NOMO-1 treated with DMSO at 0.1 percent for 48 hours (cell line): Measurements from ENCODE around the gene MAP2K3.
"Not testable (repeated sequence)": the region's sequence is repeated elsewhere in the genome, so short reads cannot be mapped to it uniquely, and the experiment has no call there.

Source experiments
- DNase-seq: peaks from one replicate; lab custom pipeline; 2025; ENCODE audit not compliant: unreplicated experiment; lab: John Stamatoyannopoulos, UW

Gene MAP2K3

DNA sequence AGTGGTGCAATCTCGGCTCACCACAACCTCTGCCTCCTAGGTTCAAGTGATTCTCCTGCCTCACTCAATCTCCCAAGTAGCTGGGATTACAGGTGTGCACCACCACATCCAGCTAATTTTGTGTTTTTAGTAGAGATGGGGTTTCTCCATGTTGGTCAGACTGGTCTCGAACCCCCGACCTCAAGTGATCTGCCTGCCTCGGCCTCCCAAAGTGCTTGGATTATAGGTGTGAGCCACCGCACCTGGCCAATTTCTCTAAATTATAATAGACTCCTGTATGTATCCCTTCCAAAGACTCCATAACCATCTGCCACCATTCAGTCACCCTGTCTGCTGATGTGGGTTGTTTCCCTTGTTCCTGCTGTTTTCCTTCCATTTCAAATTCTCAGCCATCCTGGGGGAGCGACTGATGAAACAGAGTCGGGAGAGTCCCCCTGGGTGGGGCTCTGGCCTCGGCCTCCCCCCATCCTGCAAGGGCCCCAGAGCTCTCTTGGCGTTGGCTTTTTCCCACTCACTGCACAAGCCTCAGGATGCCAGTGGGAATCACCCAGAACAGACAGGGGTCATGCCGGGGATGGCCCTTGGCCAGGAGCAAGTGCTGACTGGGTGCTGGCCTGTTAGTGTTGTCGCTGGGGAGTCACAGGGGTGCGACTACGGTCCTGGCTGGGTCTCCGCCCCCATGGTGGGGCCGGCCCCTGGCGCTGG, 25.7 kb downstream of the MAP2K3 start:
- DNase-seq: not testable (repeated sequence)

DNA sequence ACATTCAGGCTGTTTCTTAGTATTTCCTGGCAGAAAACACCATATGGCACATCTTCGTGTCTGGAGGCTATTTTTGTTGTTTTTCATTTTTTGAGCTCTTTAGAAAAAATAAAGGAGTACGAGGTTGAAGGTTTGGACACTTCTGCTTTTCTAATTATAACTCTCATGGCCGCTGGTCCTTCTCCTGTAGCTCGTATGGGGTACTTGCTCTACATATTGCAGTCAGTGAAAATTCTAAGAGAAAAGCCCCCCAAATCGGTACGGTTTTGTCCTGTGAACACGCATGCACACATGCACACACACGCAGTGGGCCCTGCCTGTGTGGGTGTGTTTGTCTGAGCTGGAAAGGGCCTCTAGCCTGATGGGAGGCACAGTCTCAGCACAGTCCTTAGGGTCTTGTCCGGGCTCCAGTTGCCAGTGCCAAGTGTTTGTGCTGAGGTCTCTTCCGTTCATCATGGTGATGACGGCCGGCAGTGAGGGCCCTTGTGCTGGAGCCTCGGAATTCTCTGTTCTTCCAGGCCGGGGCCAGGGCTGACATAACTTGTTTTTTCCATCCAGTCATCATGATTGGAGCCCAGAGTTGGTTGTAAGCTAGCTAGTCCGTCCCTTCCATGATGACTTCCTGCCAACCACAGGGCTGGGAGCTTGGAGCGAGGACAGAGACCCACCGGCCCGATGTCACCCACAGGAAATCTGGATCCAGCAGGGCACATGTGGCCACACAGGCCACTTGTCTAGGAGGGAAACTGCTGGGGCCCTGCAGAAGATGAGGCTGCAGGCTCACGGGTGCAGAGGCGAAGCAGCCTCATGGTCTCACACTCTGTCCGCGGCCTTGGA, 26.5 kb downstream of the MAP2K3 start:
- peak; percentile 58 for DNase-seq

DNA sequence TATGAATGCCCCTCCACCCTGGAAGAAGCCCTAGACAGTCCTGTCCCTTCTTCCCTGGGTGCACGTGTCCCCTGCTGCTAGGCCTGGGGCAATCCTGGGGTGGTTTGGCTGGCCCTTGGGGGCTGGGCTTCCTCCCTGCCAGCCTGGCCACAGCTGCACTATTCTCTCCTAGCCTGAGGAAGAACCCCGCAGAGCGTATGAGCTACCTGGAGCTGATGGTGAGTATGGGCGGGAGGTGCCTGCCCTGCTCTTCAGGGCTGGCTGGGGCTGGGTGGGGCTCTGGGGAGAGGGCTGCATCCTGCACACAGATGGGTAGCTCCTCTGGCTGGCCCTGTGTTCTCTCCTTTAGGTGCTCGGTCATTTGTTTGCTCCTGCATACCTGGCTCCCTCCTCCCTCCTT, 28.8 kb downstream of the MAP2K3 start:
- DNase-seq: no peak

DNA sequence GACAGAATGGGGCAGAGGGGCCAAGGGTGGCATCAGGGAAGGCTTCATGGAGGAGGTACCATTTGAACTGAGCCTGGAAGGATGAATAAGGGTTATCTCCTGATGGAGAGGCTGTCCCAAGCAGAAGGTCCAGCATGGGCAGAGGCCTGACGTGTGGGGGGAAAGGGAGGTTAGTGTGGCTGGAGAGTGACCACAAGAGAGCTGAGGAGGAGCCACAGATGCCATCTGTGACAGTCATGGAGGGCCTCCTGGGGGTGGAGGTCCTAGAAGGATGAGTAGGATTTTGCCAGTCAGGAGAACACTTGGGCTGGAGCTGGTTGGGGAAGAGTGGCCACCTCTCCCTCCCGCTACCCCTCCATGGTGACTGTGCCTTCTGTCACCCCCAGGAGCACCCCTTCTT, 29.2 kb downstream of the MAP2K3 start:
- DNase-seq: not testable (repeated sequence)

DNA sequence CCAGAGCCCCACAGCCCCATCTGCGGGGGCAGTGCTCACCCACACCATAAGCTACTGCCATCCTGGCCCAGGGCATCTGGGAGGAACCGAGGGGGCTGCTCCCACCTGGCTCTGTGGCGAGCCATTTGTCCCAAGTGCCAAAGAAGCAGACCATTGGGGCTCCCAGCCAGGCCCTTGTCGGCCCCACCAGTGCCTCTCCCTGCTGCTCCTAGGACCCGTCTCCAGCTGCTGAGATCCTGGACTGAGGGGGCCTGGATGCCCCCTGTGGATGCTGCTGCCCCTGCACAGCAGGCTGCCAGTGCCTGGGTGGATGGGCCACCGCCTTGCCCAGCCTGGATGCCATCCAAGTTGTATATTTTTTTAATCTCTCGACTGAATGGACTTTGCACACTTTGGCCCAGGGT, 29.8 kb downstream of the MAP2K3 start:
- not testable (repeated sequence) for DNase-seq

DNA sequence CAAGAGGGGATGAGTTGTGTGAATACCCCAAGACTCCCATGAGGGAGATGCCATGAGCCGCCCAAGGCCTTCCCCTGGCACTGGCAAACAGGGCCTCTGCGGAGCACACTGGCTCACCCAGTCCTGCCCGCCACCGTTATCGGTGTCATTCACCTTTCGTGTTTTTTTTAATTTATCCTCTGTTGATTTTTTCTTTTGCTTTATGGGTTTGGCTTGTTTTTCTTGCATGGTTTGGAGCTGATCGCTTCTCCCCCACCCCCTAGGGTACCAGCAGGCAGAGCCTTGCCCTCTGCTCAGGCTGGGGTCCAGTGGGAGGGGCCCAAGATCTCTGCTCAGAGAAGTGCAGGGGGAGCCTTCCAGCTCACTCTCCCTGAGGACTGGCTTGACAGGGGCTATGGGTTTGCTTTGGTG, 30.2 kb downstream of the MAP2K3 start:
- not testable (repeated sequence) for DNase-seq

DNA sequence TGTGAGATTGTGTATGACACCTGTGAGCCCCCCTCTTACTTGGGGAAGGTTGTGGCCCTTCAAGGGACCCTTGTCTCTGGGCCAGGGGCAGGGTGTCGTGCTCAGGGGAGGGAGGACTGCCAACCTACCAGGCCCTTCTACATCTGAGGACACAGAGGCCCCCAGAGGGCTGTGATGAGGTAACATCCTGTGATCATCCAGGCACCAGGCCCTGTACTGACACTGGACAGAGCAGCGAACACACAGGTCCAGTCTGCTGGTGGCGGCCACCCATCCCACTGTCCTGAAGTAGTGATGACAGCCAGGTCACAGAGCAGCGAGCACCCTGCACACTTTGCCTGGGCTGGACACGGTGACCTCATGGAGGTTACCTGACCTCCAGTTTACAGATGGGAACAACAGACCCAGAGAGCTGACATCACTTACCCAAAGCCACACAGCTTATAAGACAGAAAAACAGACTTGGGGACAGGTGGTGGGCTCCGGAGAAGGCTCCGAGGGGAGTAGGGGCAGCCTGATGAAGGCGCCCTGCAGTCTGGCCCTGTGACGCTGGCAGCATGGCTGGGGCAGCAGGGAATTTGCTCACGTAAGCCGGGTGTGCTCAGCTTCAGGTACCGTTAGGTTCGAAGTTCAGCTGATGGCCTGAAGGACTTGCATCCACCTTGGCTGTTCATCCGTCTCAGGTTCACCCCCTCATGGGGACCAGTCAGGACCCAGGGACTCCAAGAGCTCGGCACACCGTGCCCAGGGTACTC, 30.9 kb downstream of the MAP2K3 start:
- not testable (repeated sequence) for DNase-seq

DNA sequence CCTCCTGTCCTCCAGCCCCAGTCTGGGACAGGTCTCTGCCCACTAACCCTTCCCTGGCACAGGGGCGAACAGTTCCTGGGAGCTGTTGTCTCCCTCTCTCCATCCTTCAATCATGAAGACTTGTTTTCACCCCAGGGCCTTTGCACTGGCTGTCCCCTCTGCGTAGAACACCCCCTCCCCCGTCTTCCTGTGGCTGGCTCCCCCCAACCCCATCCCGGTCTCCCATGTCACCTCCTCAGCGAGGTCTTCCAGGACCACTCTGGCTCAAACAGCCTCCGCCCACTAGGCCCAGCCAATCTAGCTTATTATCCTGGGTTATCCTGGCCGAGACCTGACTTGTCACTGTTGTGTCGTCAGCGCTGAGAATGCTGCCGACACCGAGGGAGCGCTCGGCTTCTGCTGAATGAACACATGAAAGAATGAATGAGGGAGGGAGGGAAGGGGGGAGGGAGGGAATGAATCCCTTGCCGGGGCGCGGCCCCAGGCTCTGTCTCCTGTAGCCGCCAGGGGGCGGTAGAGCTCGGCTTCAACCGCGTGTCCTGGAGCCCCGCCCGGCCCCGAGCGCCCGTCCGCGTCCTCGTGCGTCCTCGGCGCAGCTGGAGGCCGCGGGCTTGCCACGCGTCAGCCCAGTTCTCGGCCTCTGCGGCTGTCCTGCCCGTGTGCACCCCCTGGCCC, 31.8 kb downstream of the MAP2K3 start:
- DNase-seq: not testable (repeated sequence)

DNA sequence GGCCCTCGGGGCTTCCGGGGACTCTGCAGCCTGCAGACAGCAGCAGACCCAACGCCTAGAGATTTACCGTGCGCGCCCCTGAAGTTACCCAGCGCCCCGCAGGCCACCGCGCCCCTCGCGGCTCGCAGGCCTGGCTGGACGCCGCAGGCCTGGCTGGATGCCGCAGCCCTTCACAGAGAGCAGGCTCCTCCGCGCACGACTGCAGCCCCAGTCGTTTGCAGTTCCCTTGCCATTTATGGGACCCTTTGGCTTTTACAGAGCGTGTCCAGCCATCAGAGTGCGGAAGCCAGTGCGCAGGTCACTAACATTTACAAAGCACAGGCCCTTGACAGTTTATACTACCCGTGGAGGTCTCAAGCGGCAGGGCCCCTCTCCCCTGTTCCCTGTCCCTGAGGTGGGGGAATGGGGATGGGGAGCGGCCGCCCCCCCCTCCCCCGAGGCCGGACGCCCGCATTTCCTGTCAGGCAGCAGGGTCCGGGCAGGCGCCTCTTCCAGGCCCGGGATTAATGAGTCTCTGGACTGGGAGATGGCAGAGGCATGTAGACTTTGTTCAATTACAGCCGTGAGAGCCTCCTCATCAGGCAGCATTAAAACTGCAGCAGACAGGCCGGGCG, 32.5 kb downstream of the MAP2K3 start:
- not testable (repeated sequence) for DNase-seq

DNA sequence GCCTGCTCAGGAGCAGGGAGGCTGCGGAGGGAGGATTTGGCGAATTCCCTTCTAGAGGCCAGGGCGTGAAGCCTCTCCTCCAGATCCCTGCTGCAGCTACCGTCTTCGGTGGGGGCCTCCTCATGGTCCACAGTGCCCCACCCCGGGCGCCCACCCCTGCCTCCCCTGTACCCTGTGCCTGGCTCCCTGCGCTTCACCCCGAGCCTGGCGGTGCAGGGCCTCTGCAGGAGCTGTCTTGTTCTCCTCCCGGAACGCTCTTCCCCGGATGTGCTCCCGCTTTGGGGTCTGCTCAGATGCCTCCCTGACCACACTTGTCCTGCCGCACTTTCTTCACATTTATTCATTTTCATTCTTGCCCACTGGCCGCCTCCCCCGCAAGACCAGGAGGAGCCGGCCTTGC, 33.3 kb downstream of the MAP2K3 start:
- DNase-seq: not testable (repeated sequence)

DNA sequence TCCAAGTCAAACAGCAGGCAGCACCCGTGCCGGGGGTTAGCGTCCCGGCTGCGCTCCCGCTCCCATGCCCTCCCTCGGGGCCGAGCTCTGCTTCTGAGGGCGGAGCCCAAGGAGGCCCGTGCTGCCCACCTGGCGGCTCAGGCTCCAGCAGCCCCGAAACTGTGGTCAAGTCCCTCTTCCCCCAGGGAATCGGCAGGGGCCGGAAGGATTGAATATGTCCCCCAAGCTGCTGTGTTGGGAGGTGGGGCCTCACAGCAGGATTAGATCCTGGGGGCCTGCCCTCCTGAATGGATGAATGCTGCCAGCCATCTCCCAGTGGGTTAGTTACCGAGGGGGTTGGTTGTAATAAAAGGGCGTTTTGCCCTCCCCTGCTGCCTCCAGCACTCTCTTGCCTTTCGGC, 33.9 kb downstream of the MAP2K3 start:
- no peak for DNase-seq

DNA sequence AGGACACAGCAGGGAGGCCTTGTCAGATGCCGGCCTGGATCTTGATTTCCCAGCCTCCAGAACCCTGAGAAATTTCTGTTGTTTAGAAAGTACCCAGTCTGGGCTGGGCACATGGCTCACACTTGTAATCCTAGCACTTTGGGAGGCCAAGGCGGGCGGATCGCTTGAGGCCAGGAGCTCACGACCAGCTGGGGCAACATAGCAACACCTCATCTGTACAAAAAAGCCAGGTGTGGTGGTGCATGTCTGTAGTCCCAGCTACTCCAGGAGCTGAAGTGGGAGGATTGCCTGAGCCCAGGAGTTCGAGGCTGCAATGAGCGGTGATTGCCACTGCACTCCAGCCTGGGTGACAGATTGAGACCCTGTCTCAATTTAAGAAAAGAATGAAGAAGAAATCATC, 34.3 kb downstream of the MAP2K3 start:
- not testable (repeated sequence) for DNase-seq

DNA sequence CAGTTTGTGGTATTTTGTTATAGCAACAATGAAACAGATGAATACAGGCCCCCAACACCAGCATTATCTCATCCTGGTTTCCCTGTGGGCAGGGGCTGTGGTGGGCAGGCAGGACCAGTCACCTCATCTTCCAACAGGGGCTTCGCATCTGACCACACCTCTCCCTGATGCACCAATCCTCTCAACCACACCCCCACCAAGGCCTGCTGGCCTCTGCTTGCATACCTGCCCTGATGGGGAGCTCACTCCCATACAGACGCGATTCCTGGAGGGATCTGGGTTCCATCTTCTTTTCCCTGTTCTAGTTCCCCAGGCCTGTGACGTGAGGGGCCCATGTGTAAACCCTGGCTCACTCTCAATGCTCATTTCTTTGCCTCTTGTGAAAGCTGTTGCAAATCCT, 34.7 kb downstream of the MAP2K3 start:
- DNase-seq: not testable (repeated sequence)

DNA sequence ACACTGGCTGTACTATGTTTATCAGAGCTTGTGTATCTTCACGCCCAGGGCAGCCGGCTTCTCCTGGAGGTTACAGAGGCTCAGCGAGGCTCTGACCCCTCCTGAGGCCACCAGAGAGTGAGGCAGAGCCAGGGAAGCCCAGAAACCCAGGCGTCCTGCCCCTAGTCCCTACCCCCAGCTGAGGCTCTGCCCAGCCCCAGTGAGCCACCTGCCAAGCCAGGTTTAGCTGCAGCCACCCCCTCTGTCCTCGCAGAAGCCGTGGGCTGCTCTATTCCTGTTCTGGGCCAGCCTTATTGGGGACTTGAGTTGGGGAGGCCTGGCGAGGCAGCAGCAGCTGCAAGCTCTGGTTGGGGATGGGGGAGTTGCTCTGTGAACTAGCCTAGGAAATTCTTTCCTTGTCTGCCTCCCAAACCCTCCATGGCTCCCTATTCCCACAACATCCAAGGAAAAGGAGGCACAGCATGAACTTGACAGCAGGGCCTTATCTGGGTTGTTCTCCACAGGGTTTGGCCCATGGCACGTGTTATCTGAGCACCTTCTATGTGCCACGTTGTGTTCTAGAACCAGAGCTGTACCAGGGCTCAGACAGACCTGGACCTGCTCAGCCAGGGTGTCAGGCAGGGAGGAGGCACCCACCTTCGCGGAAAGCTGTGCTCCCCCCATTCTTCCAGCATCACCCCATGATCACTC, 35.3 kb downstream of the MAP2K3 start:
- DNase-seq: not testable (repeated sequence)

DNA sequence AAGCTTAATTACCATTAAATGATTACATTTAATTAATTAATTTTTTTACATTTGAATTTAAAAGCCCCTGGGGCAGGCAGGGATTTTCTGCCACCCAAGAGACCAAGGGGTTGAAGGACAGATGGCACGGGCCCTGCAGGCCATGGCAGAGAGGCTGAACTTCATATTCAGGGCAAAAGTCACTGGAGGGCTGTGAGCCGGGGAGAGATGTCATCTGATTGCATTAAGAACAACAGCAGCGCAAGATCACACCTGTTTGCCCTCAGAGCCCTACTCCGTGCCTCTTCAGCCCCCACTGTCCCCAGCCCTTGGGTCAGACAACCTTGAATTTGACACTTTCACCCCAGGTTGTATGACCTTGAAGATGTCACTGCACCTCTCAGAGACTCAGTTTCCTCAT, 35.9 kb downstream of the MAP2K3 start:
- not testable (repeated sequence) for DNase-seq

DNA sequence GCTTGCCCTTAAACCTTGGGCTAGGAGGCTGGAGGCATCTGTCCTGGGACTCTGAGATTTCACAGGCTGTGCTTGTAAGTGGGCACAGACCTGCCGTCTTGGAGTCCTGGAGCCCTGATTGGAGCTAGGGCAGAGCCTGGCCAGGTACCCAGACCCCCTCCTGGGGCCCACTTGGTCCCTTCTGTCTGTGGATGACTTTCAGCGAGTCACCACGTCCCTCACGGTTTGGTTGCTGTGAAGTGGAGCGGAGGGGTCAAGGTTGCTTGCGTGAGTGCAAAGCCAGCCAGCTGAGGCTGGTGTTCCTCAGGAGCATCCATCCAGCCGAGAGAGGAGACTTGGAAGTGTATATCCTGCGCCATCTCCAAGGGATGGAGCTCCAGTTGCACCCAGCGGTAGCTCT, 36.5 kb downstream of the MAP2K3 start:
- not testable (repeated sequence) for DNase-seq

DNA sequence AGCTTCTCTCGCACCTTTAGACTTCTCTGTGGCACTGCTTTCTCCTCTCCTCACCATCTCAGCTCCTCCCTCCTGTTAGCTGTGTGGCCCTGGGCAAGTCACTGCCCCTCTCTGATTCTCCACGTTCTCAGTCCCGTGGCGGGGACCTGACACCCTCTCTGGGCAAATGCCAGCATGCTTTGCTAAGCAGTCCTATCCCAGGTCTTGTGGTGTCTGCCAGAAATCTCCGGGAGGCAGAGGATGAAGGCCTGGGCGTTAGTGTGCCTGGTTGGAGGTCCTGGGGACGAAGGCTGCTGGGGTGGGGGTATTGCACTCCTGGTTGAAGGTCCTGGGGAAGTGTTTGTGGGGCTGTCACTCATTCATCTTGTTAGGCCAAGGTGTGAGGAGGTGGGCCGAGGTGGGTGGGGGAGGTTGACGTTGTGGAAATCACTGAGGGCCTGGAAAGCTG, 37.3 kb downstream of the MAP2K3 start:
- not testable (repeated sequence) for DNase-seq

DNA sequence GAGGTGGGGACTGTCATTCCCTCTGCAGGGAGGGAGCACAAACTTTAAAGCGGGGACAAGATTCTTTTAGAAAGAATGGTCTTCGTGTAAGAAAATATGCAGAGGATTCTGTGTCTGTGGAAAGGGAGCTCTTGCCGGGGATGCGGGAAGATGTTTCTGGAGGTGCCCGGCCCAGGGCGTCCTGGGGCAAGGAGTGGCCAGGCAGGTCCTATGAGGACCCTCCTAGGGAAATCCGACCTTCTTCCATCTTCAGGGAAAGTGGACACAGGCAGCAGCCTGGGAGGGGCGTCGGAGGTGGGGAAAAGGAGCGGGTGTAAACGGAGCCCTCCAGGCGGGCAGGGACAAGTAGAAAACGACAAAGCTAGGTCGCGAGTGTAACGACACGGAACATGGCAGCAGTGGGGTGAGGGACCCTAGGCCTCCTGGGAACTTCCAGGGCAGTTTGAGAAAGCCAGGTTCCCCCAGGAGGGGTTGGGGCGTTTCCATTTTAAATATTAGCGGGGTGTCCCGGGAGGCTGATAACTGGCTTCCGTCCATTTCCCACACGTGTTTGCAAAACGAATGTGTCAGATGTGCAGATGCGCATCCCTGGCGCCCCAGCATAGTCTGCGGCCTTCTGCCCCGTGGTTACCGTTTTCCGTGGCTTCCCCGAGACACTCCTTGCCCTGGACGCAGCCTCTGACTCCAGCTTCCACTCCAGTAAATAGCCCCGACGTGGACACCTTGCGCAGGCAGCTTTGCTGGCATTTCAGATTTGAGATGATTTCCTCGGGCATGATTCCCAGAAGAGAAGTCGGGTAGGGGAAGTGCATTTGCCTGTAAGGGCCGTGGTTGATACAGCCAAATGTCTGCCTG, 39.0 kb downstream of the MAP2K3 start:
- DNase-seq: not testable (repeated sequence)

DNA sequence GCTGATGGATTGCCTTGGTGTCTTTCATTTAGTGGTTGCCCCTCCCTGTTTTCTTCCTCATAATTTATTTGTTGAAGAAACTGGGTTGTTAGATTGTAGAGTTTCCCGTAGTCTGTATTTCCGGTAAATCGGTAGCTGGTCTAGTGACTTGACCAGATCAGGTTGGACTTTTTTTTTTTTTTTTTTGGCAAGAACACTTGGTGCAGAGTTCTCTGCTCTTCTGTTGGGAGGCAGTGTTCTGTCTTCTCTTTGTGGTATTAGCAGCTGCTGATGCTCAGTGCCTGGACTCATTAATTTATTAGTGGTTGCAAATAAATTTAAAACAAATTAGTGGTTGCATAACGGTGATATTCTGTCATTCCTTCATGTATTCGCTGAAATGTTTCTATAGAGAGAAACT, 40.2 kb downstream of the MAP2K3 start:
- DNase-seq: not testable (repeated sequence)
